Measurements from ENCODE around the gene CNOT6.
A peak's percentile ranks its signal among the peaks of the same experiment; 100 is the strongest.

The CNOT6 gene

GRCh38 chr5:180601591-180602480 lies 107.7 kb downstream of the CNOT6 start:
- DNase-seq (ENCODE audit: low read depth): no peak

GRCh38 chr5:180602481-180603075 lies 108.4 kb downstream of the CNOT6 start:
- DNase-seq (ENCODE audit: low read depth): no peak

GRCh38 chr5:180603076-180603594 lies 109.0 kb downstream of the CNOT6 start:
- no peak for DNase-seq (ENCODE audit: low read depth)

- DNase-seq (ENCODE audit: low read depth): no peak
These were observed 110.1 kb downstream of the CNOT6 start for GRCh38 chr5:180604271-180604670.

- DNase-seq (ENCODE audit: low read depth): peak; percentile 50
These were observed 111.5 kb downstream of the CNOT6 start for GRCh38 chr5:180605554-180606214.

GRCh38 chr5:180606215-180606785 lies 112.1 kb downstream of the CNOT6 start:
- DNase-seq (ENCODE audit: low read depth): no peak

- DNase-seq (ENCODE audit: low read depth): no peak
These were observed 113.8 kb downstream of the CNOT6 start for GRCh38 chr5:180607861-180608571.

- no peak for DNase-seq (ENCODE audit: low read depth)
These were observed 114.6 kb downstream of the CNOT6 start for GRCh38 chr5:180608572-180609310.

GRCh38 chr5:180609386-180609785 lies 115.2 kb downstream of the CNOT6 start:
- no peak for DNase-seq (ENCODE audit: low read depth)

- DNase-seq (ENCODE audit: low read depth): no peak
These were observed 115.8 kb downstream of the CNOT6 start for GRCh38 chr5:180609817-180610550.

GRCh38 chr5:180611140-180611850 lies 117.1 kb downstream of the CNOT6 start:
- DNase-seq (ENCODE audit: low read depth): no peak

GRCh38 chr5:180612683-180613082 lies 118.5 kb downstream of the CNOT6 start:
- no peak for DNase-seq (ENCODE audit: low read depth)

GRCh38 chr5:180613188-180613813 lies 119.1 kb downstream of the CNOT6 start:
- no peak for DNase-seq (ENCODE audit: low read depth)

GRCh38 chr5:180613814-180614188 lies 119.6 kb downstream of the CNOT6 start:
- DNase-seq (ENCODE audit: low read depth): no peak

- no peak for DNase-seq (ENCODE audit: low read depth)
These were observed 124.3 kb downstream of the CNOT6 start for GRCh38 chr5:180618487-180618828.

- DNase-seq (ENCODE audit: low read depth): peak; percentile 13
These were observed 124.8 kb downstream of the CNOT6 start for GRCh38 chr5:180618829-180619562.

- DNase-seq (ENCODE audit: low read depth): no peak
These were observed 125.4 kb downstream of the CNOT6 start for GRCh38 chr5:180619563-180619915.

- DNase-seq (ENCODE audit: low read depth): no peak
These were observed 125.8 kb downstream of the CNOT6 start for GRCh38 chr5:180620014-180620413.

GRCh38 chr5:180621311-180621710 lies 127.1 kb downstream of the CNOT6 start:
- no peak for DNase-seq (ENCODE audit: low read depth)

Data from activated T-cell treated with anti-CD3 and anti-CD28 coated beads for 1 hour (primary cell).